NT2/D1 (cell line): ENCODE results near the gene EPB41L1.
A peak's percentile ranks its signal among the peaks of the same experiment; 100 is the strongest.

Experiments used
- DNase-seq: peaks from one replicate; pipeline ENCODE4 v3.0.0-alpha.2; 2011; ENCODE audit warnings: low read depth, low spot score
- H3K27me3 ChIP-seq: 2 replicates; pipeline ENCODE4 v1.6.0; 2011; ENCODE audit warnings: mild to moderate bottlenecking; ENCODE audit not compliant: insufficient read length, insufficient read depth
- H3K36me3 ChIP-seq: 2 replicates; pipeline ENCODE4 v1.6.1; 2011; ENCODE audit warnings: mild to moderate bottlenecking, low read length, mixed read lengths; ENCODE audit not compliant: insufficient read depth, insufficient read length
- H3K4me1 ChIP-seq: 2 replicates; pipeline ENCODE4 v1.5.1; 2011; ENCODE audit not compliant: insufficient read depth, insufficient read length
- H3K4me3 ChIP-seq: 2 replicates; pipeline ENCODE4 v1.5.1; 2011; ENCODE audit warnings: low read depth; ENCODE audit not compliant: insufficient read length
- H3K9ac ChIP-seq: 2 replicates; pipeline ENCODE4 v1.6.0; 2011; ENCODE audit warnings: low read depth; ENCODE audit not compliant: insufficient read length
- H3K9me3 ChIP-seq: 2 replicates; pipeline ENCODE4 v1.5.1; 2011; ENCODE audit warnings: mild to moderate bottlenecking, low read length; ENCODE audit not compliant: insufficient read depth
- SUZ12 ChIP-seq: IDR thresholded peaks from 2 replicates; pipeline ENCODE4 v1.6.1; 2011; ENCODE audit not compliant: insufficient read length, insufficient read depth; ENCODE audit errors: extremely low read depth
- YY1 ChIP-seq: IDR thresholded peaks from 2 replicates; pipeline ENCODE4 v1.6.1; 2011; ENCODE audit not compliant: insufficient read length, insufficient read depth
- ZNF274 ChIP-seq: IDR thresholded peaks from 2 replicates; pipeline ENCODE4 v1.6.1; 2011; ENCODE audit warnings: mild to moderate bottlenecking, low read depth, low read length

The EPB41L1 gene

GRCh38 chr20:36126836-36127527 is 27.6 kb upstream of the EPB41L1 start:
- no peaks in the 10 kb centered on the region for H3K9me3 ChIP-seq
- peaks cover 26% of the 10 kb centered on the region for H3K4me1 ChIP-seq
- no peak for DNase-seq

GRCh38 chr20:36128463-36129159 is 25.9 kb upstream of the EPB41L1 start:
- no peak for TF ChIP-seq SUZ12
- no peak for TF ChIP-seq ZNF274
- TF ChIP-seq YY1 = no peak
- H3K4me3 ChIP-seq = no peak overlapping the region
- DNase-seq = no peak

More at GRCh38 chr20:36126836-36127527, 27.6 kb upstream of the EPB41L1 start:
- Histone ChIP-seq H3K27me3 (no peaks in the 10 kb centered on the region), H3K4me3 (no peak overlapping the region), H3K9ac (peak overlapping the region; percentile 7), H3K36me3 (peaks cover 5% of the 10 kb centered on the region)
- TF ChIP-seq SUZ12 = no peak
- no peak for TF ChIP-seq ZNF274
- no peak for TF ChIP-seq YY1

DNA sequence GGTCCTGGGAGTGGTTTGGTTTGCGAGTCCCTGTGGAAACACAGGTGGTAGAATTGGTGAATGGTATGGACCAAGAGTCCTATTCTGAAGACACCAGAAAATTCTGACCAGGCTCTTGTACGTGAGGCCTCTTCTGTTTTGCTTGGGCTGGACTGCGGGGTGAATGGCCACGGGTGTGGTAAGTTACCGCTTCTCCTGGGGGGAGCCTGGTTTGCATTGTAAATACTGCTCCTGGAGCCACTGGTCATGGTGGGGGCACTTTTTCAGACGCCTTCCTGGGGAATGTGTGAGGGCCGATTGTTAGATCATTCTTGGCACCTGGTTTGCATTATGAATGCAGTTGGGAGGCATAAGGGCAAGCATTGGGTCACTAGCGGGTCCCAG is 25.4 kb upstream of the EPB41L1 start:
- H3K4me3 ChIP-seq = no peak overlapping the region
- H3K9me3 ChIP-seq = no peaks in the 10 kb centered on the region
- H3K4me1 ChIP-seq = peaks cover 26% of the 10 kb centered on the region
- TF ChIP-seq SUZ12 = no peak
- no peak for TF ChIP-seq YY1
- TF ChIP-seq ZNF274 = no peak
- no peak for DNase-seq
- H3K9ac ChIP-seq = no peak overlapping the region
- no peaks in the 10 kb centered on the region for H3K27me3 ChIP-seq
- H3K36me3 ChIP-seq = peaks cover 5% of the 10 kb centered on the region

More at GRCh38 chr20:36128463-36129159, 25.9 kb upstream of the EPB41L1 start:
- Histone ChIP-seq H3K4me1 (peaks cover 26% of the 10 kb centered on the region), H3K9ac (no peak overlapping the region), H3K9me3 (no peaks in the 10 kb centered on the region), H3K36me3 (peaks cover 5% of the 10 kb centered on the region), H3K27me3 (no peaks in the 10 kb centered on the region)

DNA sequence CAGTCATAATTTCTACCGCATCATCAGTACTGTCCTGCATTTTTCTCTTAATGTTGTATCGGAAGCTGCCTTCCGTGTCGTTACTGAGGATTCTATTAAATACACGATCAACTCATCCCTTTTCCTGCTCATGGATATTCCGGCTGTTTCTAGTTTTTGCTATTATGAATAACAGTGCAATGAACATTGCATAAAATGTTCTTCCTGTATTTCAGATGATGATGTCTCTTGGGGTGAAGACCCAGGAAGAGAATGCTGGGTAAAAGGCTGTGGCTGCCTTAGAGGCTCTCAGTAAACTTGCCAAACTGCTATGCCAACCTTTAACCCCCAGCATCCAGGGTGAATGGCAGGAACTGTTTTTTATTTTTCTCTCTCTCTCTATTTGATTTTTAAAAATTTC is 24.1 kb upstream of the EPB41L1 start:
- Histone ChIP-seq H3K9ac (no peak overlapping the region), H3K9me3 (no peaks in the 10 kb centered on the region), H3K4me3 (no peak overlapping the region), H3K27me3 (no peaks in the 10 kb centered on the region), H3K36me3 (peaks cover 3% of the 10 kb centered on the region), H3K4me1 (peaks cover 26% of the 10 kb centered on the region)
- DNase-seq = no peak
- TF ChIP-seq YY1 = no peak
- TF ChIP-seq ZNF274 = no peak
- TF ChIP-seq SUZ12 = no peak

DNA sequence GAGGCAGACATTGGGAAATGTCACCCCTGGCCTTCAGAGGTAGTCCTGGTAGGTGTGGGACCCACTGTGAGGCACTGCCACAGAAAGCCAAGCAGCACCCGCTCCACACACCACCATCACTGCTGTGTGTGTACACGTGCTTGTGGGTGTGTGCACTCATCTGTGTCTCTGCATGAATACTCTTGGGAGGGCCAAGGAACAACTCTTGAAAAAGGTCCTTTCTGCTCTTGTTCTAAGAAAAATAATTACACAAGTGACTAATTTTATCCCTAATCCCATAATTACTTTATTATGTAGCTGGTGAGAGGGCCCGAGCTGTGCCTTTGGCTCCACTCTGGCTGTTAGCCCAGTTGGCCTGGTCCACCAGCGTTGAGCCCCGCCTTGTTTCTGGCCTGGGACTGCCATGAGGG is 21.7 kb upstream of the EPB41L1 start:
- Histone ChIP-seq H3K27me3 (no peaks in the 10 kb centered on the region), H3K36me3 (no peaks in the 10 kb centered on the region), H3K4me3 (no peak overlapping the region), H3K4me1 (peaks cover 11% of the 10 kb centered on the region), H3K9ac (no peak overlapping the region), H3K9me3 (no peaks in the 10 kb centered on the region)
- TF ChIP-seq YY1 (no peak), ZNF274 (no peak), SUZ12 (no peak)
- no peak for DNase-seq

DNA sequence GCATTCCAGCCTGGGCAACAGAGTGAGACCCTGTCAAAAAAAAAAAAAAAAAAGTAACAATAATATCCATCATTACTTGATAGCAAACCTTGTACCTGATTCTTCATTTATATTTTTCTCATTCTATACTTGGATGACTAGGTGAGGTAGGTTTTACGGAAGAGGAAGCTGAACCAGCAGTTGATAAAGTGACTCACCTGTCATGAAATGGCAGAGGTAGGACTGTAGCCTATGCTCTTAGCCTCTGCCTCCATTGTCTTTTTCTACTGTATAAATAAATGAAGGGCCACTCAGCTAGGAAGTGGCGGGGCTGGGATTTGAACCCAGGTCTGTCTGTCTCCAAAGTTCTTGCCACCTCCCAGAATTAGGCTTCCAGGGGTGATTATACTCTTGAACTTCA is 20.7 kb upstream of the EPB41L1 start:
- Histone ChIP-seq H3K27me3 (no peaks in the 10 kb centered on the region), H3K9me3 (no peaks in the 10 kb centered on the region), H3K4me1 (peaks cover 1% of the 10 kb centered on the region), H3K4me3 (no peak overlapping the region), H3K36me3 (no peaks in the 10 kb centered on the region), H3K9ac (no peak overlapping the region)
- TF ChIP-seq YY1 (no peak), ZNF274 (no peak), SUZ12 (no peak)
- DNase-seq = no peak

GRCh38 chr20:36135159-36135558 is 19.4 kb upstream of the EPB41L1 start:
- no peak for DNase-seq
- TF ChIP-seq ZNF274 = no peak
- no peak for TF ChIP-seq YY1
- TF ChIP-seq SUZ12 = no peak
- H3K4me1 ChIP-seq = no peaks in the 10 kb centered on the region
- no peak overlapping the region for H3K4me3 ChIP-seq
- H3K27me3 ChIP-seq = no peaks in the 10 kb centered on the region
- no peaks in the 10 kb centered on the region for H3K36me3 ChIP-seq
- no peaks in the 10 kb centered on the region for H3K9me3 ChIP-seq
- no peak overlapping the region for H3K9ac ChIP-seq
